IPS DF 6.9 (cell line): ENCODE measurements around the gene ASCL5.
"Not testable (repeated sequence)": the region's sequence is repeated elsewhere in the genome, so short reads cannot be mapped to it uniquely, and the experiment has no call there.

Experiments used
- DNase-seq: peaks from one replicate; pipeline ENCODE4 v3.0.0-alpha.2; 2013; ENCODE audit warnings: low read depth, low spot score
- H3K27ac ChIP-seq: one replicate; pipeline ENCODE4 v1.5.1; 2013; ENCODE audit warnings: low read length, control low read depth
- H3K27me3 ChIP-seq: 2 replicates; pipeline ENCODE4 v1.6.1; 2013; ENCODE audit warnings: mild to moderate bottlenecking, low read length; ENCODE audit not compliant: control insufficient read depth, insufficient read depth
- H3K36me3 ChIP-seq: 2 replicates; pipeline ENCODE4 v1.6.1; 2013; ENCODE audit warnings: low read length; ENCODE audit not compliant: control insufficient read depth, insufficient read depth
- H3K4me1 ChIP-seq: 2 replicates; pipeline ENCODE4 v1.6.1; 2013; ENCODE audit warnings: low read length; ENCODE audit not compliant: control insufficient read depth, insufficient read depth
- H3K4me3 ChIP-seq: 2 replicates; pipeline ENCODE4 v1.5.1; 2013; ENCODE audit warnings: mild to moderate bottlenecking, low read length
- H3K9me3 ChIP-seq: 2 replicates; pipeline ENCODE4 v1.6.1; 2013; ENCODE audit warnings: low read length, inconsistent platforms; ENCODE audit not compliant: control insufficient read depth, insufficient read depth
- WGBS: extraction: QIAGEN DNeasy Blood & Tissue Kit; methylation state at CpG from one replicate; pipeline ENCODE4 v1.1.7; 2013; ENCODE audit warnings: mixed read lengths, missing lambda C conversion rate; ENCODE audit not compliant: insufficient read length, insufficient coverage; 5-methylcytosine and 5-hydroxymethylcytosine counted together

The ASCL5 gene

DNA sequence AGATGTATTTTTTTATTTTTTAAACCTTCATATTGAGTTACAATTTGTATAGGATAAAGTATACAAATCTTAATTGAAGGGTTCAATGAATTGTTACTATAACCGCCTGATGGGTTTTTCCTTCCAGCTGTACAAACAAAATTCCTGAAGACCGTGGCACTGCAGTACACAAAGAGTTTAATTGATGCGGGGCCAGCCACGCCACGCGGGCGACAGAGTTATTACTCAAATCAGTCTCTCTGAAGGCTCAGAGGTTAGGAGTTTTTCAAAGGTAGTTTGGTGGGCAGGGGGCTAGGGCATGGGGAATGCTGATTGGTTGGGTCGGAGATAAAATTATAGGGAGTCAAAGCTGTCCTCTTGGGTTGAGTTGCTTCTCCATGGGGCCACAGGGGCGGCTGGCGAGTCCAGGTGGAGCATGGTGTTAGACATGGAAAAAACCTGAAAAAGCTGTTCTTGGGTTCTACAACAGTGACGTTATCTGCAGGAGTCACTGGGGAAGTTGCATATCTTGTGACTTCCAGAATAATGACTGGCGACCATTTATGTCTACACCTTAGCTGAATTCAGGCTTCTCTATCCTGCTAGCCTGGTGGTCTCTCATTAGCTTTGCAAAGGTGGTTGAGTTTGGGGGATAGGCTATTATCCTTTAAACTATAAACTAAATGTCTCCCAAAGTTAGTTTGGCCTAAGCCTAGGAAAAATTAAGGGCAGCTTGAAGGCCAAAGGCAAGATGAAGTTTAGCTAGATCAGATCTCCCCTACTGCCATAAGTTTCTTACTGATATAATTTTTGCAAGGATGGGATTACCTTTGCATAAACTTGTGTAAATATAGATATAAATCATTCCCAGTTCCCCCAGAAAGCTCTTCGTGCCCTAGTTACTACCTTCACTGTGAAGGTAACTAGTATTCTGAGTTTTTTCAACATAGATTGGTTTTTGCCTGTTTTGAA is 40.3 kb upstream of the ASCL5 start:
- DNase-seq = no peak
- Histone ChIP-seq H3K36me3 (no peaks in the 10 kb centered on the region), H3K27me3 (no peaks in the 10 kb centered on the region; the same call in 1 of the 2 replicates), H3K4me1 (no peaks in the 10 kb centered on the region), H3K4me3 (no peak overlapping the region), H3K27ac (no peak overlapping the region), H3K9me3 (no peaks in the 10 kb centered on the region)
- no CpG with 5 or more reads among the region's 13 CpGs for WGBS

DNA sequence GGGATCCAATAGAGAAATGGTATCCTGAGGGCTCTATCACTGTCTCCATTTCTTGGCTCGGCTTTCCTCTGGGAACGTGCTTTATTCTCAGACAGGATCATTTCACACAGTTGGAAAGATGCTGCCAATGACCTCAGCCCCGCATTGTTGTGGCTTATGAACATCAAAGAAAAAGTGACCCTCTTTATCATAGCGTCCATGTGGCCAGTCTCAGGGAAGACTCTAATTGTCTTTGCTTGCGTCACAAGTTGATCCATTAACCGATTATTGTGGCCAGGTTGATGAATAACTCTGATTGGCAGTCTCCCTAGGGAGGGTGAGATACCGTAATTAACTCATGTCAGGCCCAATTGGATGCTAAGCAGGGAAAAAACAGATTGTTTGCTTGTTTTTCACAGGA is 37.7 kb upstream of the ASCL5 start:
- no peaks in the 10 kb centered on the region for H3K4me1 ChIP-seq
- H3K36me3 ChIP-seq = no peaks in the 10 kb centered on the region
- no peaks in the 10 kb centered on the region for H3K9me3 ChIP-seq
- WGBS = no CpG with 5 or more reads among the region's 7 CpGs
- no peak overlapping the region for H3K27ac ChIP-seq
- no peak overlapping the region for H3K4me3 ChIP-seq
- no peaks in the 10 kb centered on the region; the same call in 1 of the 2 replicates for H3K27me3 ChIP-seq
- DNase-seq = no peak

DNA sequence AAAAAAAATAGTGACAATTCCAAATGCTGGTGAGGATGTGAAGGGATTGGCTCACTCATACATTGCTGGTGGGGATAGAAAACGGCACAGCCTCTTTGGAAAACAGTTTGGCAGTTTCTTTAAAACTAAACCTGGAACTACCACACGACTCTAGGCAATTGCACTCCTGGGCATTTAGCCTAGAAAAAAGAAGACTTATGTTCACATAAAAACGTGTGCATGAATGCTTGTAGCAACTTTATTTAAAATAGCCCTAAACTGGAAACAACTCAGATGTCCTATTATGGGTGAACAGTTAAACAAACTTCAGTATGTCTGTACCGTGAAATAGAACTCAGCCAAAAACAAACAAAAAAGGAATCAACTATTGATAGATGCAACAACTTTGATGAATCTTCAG is 36.7 kb upstream of the ASCL5 start:
- Histone ChIP-seq H3K36me3 (no peaks in the 10 kb centered on the region), H3K9me3 (no peaks in the 10 kb centered on the region), H3K4me3 (no peak overlapping the region), H3K27me3 (no peaks in the 10 kb centered on the region), H3K27ac (no peak overlapping the region), H3K4me1 (no peaks in the 10 kb centered on the region)
- WGBS = no CpG with 5 or more reads among the region's 4 CpGs
- no peak for DNase-seq

DNA sequence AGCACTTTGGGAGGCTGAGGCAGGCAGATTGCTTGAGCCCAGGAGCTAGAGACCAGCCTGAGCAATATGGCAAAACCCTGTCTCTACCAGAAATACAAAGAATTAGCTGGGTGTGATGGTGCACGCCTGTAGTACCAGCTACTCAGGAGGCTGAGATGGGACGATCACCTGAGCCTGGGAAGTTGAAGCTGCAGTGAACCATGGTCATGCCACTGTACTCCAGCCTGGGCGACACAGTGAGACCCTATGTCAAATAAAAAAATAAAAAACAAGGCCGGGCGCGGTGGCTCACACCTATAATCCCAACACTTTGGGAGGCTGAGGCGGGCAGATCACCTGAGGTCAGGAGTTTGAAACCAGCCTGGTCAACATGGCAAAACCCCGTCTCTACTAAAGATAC is 36.1 kb upstream of the ASCL5 start:
- H3K36me3 ChIP-seq, H3K27me3 ChIP-seq, DNase-seq, H3K9me3 ChIP-seq, H3K4me1 ChIP-seq, H3K27ac ChIP-seq, H3K4me3 ChIP-seq: not testable (repeated sequence)
- no CpG with 5 or more reads among the region's 8 CpGs for WGBS

DNA sequence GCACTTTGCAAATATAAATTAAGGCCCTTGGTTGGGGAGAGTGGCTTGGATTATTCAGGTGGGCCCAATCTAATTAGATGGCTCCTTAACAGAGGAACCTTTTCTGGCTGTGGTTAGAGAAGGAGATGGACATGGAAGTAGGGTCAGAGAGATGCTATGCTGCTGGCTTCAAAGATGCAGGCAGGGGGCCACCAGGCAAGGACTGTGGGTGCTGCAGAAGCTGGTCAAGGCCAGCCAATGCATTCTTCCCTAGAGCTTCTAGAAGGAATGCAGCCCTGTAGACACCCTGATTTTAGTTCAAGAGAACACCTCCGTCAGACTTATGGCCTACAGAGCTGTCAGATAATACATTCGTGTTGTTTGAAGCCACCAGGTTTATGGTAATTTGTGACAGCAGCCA is 31.0 kb upstream of the ASCL5 start:
- H3K27ac ChIP-seq = no peak overlapping the region
- H3K9me3 ChIP-seq = no peaks in the 10 kb centered on the region
- peaks cover 4% of the 10 kb centered on the region for H3K4me1 ChIP-seq
- no CpG with 5 or more reads among the region's 2 CpGs for WGBS
- no peak overlapping the region for H3K4me3 ChIP-seq
- no peaks in the 10 kb centered on the region for H3K27me3 ChIP-seq
- no peaks in the 10 kb centered on the region for H3K36me3 ChIP-seq
- DNase-seq = no peak

DNA sequence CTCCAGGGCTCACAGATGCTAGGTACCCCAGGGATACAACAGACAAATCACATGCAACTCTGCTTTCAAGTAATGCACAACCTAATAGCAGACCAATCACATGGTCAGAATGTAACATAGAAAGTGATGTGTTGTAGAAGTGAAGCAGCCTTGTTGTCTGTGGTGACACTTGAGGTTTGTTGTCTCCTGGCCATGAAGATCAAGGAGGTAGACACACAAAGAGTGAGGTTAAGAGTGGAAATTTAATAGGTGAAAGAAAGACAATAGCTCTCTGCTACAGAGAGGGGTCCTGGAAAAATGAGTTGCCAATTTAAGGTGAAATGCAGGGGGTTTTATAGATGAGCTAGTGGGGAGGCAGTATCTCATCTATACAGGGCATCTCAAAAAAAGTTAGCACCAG is 29.8 kb upstream of the ASCL5 start:
- Histone ChIP-seq H3K27me3 (no peaks in the 10 kb centered on the region), H3K27ac (no peak overlapping the region), H3K9me3 (no peaks in the 10 kb centered on the region), H3K36me3 (0 out of 2 replicates have a peak, but pooled peaks cover 3% of the 10 kb centered on the region), H3K4me1 (peaks cover 4% of the 10 kb centered on the region), H3K4me3 (no peak overlapping the region)
- no peak for DNase-seq

DNA sequence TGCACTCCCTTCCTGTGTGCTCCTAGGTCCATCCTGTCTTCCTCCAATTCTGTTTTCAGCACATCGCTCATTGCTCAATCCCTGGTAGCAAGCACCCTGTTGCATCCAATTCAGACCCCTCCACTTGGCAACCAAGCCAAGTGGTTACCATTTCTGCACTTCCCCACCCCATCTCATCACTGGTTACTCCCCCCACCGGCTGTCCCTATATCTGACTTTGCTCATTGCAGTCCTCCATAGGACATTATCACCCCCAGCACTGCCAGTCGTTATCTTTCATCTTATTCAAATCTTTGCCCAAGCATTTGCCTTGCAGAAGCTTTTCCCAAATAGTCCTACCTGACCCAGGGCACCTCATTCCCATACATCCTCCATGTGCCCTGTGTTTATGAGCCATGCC is 29.4 kb upstream of the ASCL5 start:
- WGBS = no CpG with 5 or more reads among the region's 3 CpGs
- H3K27me3 ChIP-seq = no peaks in the 10 kb centered on the region
- H3K27ac ChIP-seq = no peak overlapping the region
- 0 out of 2 replicates have a peak, but pooled peaks cover 6% of the 10 kb centered on the region for H3K36me3 ChIP-seq
- H3K9me3 ChIP-seq = no peaks in the 10 kb centered on the region
- no peak overlapping the region for H3K4me3 ChIP-seq
- peaks cover 4% of the 10 kb centered on the region for H3K4me1 ChIP-seq
- DNase-seq = no peak

DNA sequence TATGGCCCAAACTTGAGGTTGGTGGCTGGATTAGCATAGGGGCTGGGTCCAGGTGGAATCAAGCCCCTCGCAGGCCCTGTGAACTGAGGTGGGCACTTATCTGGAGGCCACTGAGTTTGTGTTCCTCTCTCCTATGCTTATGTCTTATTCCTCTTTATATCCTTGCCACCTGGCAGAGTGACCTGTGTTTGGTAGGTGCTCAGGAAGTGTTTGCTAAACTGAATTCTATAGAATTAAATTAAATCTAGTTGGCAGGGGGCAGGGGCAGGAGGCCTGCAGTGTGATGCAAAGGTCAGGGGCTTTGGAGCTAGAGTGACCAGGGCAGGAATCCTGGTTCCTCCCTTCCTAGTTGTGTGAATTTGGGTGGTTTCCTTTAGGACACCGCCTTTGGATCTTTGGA is 28.4 kb upstream of the ASCL5 start:
- peaks cover 4% of the 10 kb centered on the region for H3K4me1 ChIP-seq
- DNase-seq = no peak
- no peak overlapping the region for H3K27ac ChIP-seq
- no CpG with 5 or more reads among the region's 2 CpGs for WGBS
- no peaks in the 10 kb centered on the region for H3K27me3 ChIP-seq
- no peaks in the 10 kb centered on the region for H3K9me3 ChIP-seq
- no peak overlapping the region for H3K4me3 ChIP-seq
- peaks cover 11% of the 10 kb centered on the region; the same call in 1 of the 2 replicates for H3K36me3 ChIP-seq

DNA sequence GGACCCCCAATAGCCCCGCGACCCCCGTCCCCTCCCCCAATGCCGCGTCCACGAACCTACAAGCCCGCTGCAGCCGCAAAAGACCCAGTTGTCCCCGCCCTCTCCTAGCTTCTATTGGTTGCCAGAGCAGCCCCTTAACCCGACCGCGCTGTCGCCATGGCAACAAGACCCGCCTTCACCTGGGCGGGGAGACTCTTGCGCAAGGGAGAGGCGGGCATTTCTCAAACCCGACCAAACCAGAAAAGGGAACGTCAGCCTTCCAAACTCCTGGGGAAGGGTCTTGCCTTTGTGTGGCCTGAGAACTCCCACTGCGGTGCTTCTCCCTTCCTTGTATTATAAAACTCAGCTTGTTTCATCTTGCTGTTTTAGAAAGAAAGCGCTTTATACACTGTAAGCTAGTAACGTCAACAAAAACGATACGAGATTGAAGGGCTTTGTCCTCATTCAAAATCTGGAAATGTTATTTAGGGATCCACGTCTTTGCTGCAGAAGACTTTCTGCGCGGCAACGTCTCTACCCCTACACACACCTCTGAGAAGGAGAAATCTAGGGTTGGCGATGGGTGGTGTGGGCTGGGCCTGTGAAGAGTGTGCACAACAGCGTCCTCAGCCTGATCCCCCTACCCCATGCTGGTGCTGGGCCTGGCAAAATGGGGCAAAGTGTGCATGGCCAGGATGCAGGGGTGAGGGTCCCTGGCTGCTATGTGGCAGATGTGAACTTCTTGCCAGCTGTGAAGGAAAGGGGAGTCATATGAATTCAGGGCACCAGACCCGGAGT is 27.6 kb upstream of the ASCL5 start, which contains the start of gene TMEM9:
Gene TMEM9 (minus strand): TSS at position 86 of the 777 bp plus-strand sequence. CDS start 551 bp downstream, outside the sequence.
- Histone ChIP-seq H3K4me1 (peaks cover 4% of the 10 kb centered on the region), H3K36me3 (peaks cover 11% of the 10 kb centered on the region; the same call in 1 of the 2 replicates), H3K27ac (no peak within 1 kb of the TSS), H3K9me3 (no peaks in the 10 kb centered on the region), H3K4me3 (peak within 1 kb of the TSS; percentile 58), H3K27me3 (no peaks in the 10 kb centered on the region)
- no CpG with 5 or more reads among the region's 31 CpGs for WGBS
- peak; percentile 92 for DNase-seq

DNA sequence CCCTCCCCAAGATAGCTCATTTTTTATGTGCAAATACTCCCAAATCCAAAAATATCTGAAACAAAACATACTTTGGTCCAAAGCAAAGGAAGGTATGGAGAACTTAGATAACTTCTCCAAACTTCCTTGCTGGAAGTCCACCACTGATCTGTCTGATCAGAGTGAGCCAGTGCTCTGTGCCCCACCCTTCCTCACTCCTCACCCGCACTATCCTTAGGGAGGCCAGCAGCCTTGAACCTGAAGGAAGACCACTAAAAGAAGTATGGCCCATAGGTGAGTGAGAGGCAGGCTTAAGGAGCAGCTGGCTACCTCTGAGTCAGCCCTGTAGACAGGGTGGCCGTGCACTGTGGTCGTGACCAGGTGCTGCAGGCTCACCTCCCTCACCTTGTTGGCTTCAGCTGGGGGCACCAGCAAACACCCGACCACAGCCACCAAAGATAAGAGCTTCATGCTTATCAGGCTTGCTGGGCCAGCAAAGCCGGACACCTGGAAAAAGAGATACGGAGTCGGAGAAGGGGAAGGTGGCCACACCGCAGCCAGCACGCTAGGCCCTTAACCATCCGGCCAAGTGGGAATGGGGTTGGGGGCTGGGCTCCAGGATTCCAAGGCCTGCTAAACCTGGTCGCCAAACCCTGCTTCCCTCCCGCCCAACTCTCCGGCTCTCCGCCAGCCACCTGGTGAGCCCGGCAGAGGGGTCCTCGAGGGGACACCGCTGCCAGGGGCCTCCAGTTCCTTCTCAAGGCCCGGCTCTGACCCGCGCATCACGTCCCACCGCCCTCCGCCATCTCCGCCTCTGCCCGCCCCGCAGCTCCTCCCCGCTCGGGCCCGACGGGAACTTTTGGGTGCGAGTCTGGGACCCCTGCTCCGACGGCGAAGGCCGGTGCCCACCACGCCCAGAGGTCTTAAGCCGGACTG is 26.7 kb upstream of the ASCL5 start:
- no peak for DNase-seq
- Histone ChIP-seq H3K36me3 (peaks cover 12% of the 10 kb centered on the region; the same call in 1 of the 2 replicates), H3K4me3 (peak overlapping the region; percentile 58), H3K4me1 (peaks cover 4% of the 10 kb centered on the region), H3K27me3 (no peaks in the 10 kb centered on the region), H3K9me3 (no peaks in the 10 kb centered on the region), H3K27ac (no peak overlapping the region)
- WGBS = no CpG with 5 or more reads among the region's 37 CpGs
